ENCODE results near the gene SCUBE3.

Gene SCUBE3

GRCh38 chr6:35213824-35214756 is at the start of gene SCUBE3:
SCUBE3 (plus strand) TSS chr6:35213956; CDS start chr6:35214419, 463 bp downstream.
- DNase-seq (ENCODE audit: low read depth, low spot score) = peak; percentile 79

GRCh38 chr6:35164277-35164676 is 49.5 kb upstream of the SCUBE3 start:
- DNase-seq (ENCODE audit: low read depth, low spot score) = no peak

GRCh38 chr6:35164868-35165267 is 48.9 kb upstream of the SCUBE3 start:
- no peak for DNase-seq (ENCODE audit: low read depth, low spot score)

- DNase-seq (ENCODE audit: low read depth, low spot score) = no peak
Measured at GRCh38 chr6:35165630-35166071, 48.1 kb upstream of the SCUBE3 start.

GRCh38 chr6:35166116-35166515 is 47.6 kb upstream of the SCUBE3 start:
- DNase-seq (ENCODE audit: low read depth, low spot score) = no peak

- DNase-seq (ENCODE audit: low read depth, low spot score) = no peak
Measured at GRCh38 chr6:35166520-35166919, 47.2 kb upstream of the SCUBE3 start.

GRCh38 chr6:35167505-35167904 is 46.3 kb upstream of the SCUBE3 start:
- no peak for DNase-seq (ENCODE audit: low read depth, low spot score)

GRCh38 chr6:35168461-35168861 is 45.3 kb upstream of the SCUBE3 start:
- no peak for DNase-seq (ENCODE audit: low read depth, low spot score)

GRCh38 chr6:35170166-35170565 is 43.6 kb upstream of the SCUBE3 start:
- DNase-seq (ENCODE audit: low read depth, low spot score) = no peak

- DNase-seq (ENCODE audit: low read depth, low spot score) = no peak
Measured at GRCh38 chr6:35170891-35171290, 42.9 kb upstream of the SCUBE3 start.

- peak; percentile 72 for DNase-seq (ENCODE audit: low read depth, low spot score)
Measured at GRCh38 chr6:35173044-35173426, 40.7 kb upstream of the SCUBE3 start.

- no peak for DNase-seq (ENCODE audit: low read depth, low spot score)
Measured at GRCh38 chr6:35173427-35174087, 40.2 kb upstream of the SCUBE3 start.

- DNase-seq (ENCODE audit: low read depth, low spot score) = no peak
Measured at GRCh38 chr6:35174088-35174434, 39.7 kb upstream of the SCUBE3 start.

GRCh38 chr6:35174501-35174900 is 39.3 kb upstream of the SCUBE3 start:
- no peak for DNase-seq (ENCODE audit: low read depth, low spot score)

GRCh38 chr6:35176301-35177024 is 37.3 kb upstream of the SCUBE3 start:
- no peak for DNase-seq (ENCODE audit: low read depth, low spot score)

- DNase-seq (ENCODE audit: low read depth, low spot score) = no peak
Measured at GRCh38 chr6:35177157-35177556, 36.6 kb upstream of the SCUBE3 start.

GRCh38 chr6:35177596-35177995 is 36.2 kb upstream of the SCUBE3 start:
- DNase-seq (ENCODE audit: low read depth, low spot score) = no peak

GRCh38 chr6:35178012-35178411 is 35.7 kb upstream of the SCUBE3 start:
- DNase-seq (ENCODE audit: low read depth, low spot score) = no peak

- no peak for DNase-seq (ENCODE audit: low read depth, low spot score)
Measured at GRCh38 chr6:35178932-35179832, 34.6 kb upstream of the SCUBE3 start.

- DNase-seq (ENCODE audit: low read depth, low spot score) = no peak
Measured at GRCh38 chr6:35179901-35180535, 33.7 kb upstream of the SCUBE3 start.

Data from ELF-1 (cell line).